ENCODE results near the gene BAIAP2.
"Not testable (repeated sequence)": the region's sequence is repeated elsewhere in the genome, so short reads cannot be mapped to it uniquely, and the experiment has no call there.

The BAIAP2 gene

DNA sequence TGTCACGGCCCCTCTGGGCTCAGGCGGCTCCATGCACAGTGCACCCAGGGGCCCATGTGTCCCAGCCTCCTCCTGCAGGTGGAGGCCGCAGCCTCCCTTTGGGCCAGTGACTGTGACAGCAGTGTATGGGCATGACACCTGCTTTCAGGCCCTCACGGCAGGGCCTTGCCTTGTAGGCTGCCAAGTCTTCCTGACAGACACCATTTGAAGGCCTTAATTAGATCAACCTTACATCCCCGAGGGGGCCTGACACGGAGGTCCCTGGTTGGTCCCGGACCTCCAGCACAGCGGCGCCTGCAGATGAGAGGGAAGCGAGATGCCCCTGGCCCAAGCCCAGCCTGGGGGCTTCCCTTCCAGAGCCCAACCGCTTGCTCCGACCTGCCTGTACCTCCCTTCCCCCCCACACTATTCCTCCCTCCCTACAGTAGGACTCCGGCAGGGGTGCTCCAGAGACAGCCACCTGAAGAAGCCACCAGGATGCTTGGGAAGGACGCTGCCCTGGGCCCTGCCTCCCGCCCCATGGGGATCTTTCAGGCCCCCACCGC, 31.9 kb downstream of the BAIAP2 start:
- DNase-seq (ENCODE audit: low read depth in 2 of 2, low spot score in 1 of 2), result no peak

DNA sequence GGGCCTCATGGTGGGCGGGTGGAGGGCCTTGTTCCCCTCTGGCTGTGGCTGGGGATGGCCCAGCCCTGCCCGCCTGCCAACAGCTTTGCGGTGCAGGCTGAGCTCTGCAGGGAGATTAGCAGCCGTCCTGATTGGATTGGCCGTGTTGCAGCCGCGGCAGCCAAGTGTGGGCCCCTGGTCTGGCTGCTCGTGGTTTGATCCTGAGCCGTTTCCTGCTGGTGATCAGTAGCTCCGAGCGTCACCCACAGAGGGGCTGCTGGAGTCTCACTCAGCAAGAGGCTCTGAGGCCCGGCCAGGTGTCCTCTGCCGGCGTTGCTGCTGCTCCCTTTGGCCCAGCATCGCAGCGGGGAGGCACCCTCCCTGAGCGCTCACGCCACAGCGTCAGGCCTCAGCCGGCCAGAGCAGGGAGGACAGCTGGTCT, 32.5 kb downstream of the BAIAP2 start:
- DNase-seq (ENCODE audit: low read depth in 2 of 2, low spot score in 1 of 2), result no peak

DNA sequence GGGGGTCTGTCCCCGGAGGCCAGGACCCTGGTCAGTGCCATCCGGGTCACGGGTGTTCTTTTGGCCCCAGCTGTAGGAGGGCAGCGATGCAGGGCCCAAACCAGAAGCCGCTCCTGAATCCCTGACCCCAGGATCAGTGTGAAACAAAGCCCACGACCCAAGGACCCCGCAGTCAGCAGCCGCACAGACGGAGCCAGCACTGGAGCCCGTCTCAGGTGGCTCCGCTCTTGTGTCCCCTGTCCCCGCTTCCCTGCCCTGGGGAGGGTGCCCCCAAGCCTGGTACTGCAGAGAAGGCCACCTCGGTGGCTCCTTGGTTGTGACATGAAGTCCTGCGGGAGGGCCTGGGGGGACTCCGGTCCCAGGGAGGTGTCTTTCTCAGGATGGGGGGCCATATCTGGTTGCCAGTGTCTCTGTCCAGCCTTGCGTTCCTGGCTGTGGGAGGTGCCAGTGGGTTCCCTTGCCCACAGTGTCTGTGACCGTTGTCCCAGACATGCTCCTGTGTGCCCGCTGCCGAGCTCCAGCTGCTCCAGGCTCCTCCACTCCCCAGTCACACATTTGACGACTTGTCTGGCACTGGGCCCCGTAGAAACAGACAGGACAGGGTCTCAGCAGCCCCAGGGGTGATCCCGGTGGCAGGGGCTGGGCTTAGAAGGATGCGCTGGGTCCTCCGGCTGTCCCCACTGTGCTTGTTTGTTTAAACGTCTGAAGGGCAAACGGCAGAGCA, 33.6 kb downstream of the BAIAP2 start:
- DNase-seq (ENCODE audit: low read depth in 2 of 2, low spot score in 1 of 2), result no peak

DNA sequence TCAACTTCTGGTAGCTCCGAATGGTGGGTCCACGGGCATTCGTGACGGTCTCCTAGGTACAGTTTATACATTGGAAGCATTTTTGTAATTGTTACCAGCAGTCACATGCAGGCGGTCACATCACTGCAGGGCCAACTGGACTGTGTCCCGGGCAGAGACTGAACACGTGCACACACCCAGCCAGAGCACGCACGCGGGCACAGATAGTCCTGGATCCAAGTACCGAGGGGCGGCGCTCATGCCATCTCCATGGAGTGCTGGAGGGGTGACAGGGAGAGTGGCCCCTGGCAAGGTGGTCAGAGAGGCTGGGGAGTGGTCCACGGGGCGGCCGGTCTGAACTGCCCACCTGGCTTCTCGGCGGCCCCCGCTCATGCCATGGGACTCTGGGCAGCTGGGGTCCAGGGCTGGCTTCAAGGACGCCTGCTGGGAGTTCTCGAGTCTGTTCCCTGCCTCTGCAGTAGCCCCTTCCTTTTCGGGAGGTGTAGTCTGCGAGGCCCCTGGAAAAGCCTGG, 34.2 kb downstream of the BAIAP2 start:
- no peak for DNase-seq (ENCODE audit: low read depth in 2 of 2, low spot score in 1 of 2)

DNA sequence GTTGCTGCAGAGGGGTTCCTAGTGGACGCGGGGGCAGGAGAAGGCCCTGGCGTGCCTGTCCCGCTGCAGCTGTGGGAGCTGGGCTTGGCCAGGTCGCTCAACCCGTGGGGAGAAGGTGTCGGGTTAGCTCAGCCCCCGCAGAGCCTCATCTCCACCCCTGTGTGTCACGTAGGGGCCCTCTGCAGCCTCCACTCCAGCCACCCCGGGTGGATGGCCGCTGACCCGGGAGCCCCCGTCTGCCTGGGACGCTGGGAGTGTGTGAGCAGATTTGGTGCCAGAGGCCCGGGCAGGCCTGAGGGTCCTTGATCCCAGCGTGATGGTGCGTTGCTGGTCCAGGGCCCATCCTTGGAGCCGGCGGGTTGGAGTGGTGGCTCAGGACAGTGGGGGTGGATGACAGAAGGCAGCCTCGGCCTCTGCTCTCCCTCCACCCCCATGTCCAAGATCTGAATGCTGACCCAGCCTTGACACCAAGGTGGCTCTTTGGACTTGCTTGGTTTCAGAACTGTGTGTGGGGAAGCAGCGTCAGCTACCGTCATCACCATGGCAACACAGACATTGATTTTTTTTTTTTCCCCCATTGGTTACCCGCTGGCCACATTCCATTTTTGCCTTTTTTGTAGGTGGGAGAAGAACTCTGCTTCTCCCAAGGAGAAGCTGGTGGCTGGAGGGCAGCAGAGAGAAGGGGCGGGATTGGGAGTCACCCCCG, 35.7 kb downstream of the BAIAP2 start:
- no peak for DNase-seq (ENCODE audit: low read depth in 2 of 2, low spot score in 1 of 2)

DNA sequence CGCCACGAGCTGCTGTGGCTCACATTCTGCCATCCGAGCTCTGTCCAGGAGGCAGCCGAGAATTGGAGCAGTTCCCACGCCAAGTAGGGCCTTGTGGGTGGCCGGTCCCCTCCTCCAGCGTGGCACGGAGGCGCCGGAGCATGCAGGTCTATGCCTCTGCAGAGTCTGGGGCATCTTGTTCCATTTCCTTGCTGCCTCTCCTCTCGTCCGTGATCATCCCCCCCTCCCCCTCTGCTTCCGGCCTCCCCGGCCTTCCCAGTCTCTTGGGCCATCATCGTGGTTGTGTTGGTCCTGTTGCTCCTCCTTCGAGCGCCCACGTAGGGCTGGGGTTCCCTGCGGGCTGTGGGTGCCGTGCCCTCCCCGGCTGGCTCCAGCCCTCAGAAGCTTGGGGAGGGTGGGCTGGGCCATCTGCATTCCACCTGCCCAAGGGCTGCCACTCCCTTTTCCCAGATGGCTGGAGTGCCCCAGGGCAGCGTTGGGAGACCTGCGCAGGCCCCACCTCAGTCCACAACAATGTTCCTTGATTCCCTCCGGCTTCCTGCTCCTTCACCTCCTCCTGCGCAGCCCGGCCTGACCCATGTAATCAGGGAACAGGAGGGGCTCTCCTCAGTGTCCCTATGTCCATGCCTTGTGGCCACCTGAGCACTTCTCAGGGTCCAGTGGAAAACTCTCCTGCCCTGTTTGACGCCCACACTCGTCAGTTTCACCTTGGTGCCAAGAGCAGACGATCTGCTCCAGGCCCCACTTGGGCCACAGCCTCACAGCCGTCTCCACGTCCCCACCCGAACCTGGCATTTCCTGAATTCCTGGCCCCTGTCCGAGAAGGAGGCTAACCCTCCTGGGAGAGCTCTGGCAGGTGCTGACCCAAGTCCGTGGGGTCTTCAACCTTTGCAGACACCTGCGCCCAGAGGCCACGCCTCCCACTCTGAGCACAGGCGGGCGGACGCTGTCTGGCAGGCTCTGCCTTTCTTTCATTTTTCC, 37.1 kb downstream of the BAIAP2 start:
- DNase-seq (ENCODE audit: low read depth in 2 of 2, low spot score in 1 of 2), result no peak

DNA sequence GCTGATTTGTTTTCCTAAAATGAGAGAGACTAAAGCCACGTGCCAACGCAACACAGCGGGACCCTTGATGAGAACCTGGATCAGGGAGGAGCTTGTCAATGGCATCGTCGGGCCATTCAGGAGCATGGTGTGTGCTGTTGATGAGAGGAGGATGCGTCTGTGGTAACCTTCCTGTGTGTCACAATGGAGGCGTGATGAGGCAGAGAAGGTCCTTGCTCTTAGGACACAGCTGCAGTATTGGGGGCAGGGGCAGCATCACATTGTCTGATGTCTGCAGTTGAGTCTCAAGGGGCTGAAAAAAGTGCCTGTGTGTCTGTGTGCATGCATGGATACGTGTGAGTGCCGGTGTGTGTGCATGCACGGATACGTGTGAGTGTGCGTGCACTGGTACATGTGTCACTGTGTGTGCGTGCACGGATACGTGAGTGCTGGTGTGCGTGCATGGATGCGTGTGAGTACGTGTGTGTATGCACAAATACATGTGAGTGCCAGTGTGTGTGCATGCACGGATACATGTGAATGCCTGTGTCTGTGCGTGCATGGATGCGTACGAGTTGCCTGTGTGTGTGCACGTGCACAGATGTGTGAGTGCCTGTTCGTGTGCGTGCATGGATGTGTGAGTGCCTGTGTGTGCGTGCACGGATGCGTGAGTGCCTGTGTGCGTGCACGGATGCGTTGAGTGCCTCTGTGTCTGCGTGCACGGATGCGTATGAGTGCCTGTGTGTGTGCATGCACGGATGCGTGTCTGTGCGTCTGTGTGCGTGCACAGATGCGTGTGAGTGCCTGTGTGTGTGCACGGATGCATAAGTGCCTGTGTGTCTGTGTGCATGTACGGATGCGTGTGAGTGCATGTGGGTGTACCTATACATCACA, 39.3 kb downstream of the BAIAP2 start:
- no peak for DNase-seq (ENCODE audit: low read depth in 2 of 2, low spot score in 1 of 2)

DNA sequence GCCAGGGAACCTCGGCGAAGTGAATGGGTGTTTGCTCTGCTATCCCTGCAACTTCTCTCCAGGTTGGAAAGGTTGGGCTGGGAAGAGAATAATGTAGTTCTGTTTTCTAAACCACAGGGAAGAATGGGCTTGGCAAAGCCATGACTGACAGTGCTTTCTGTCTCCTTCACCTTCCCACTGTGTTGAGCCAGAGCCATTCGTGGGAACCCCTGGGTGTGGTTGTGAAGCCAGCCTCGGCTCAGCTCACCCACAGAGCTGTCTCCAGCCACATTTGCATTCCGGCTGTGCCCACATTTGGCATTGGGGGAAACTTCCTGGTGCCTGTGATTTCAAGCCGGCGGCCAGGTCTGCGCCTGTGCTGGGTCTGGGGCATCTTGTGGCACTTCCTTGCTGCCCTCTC, 39.9 kb downstream of the BAIAP2 start:
- no peak for DNase-seq (ENCODE audit: low read depth in 2 of 2, low spot score in 1 of 2)

DNA sequence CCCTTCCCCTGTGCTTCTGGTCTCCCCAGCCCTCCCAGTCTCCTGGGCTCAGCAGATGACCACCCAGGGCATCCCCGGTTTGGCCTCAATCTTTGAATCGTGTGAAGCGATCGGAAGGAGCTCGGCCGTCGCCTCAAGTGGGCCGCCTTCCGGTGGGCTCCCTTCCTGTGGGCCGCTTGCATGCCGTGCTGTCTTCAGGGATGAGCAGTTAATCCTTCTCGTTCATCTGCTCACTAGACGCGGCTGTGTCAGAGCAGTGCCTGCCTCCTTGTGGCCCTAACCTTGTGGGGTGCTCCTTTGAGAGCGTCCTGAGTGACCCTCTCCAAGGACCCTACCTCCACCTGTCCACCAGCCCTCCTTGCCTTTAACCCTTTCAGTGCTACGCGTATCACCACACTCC, 40.4 kb downstream of the BAIAP2 start:
- DNase-seq (ENCODE audit: low read depth in 2 of 2, low spot score in 1 of 2), result no peak

DNA sequence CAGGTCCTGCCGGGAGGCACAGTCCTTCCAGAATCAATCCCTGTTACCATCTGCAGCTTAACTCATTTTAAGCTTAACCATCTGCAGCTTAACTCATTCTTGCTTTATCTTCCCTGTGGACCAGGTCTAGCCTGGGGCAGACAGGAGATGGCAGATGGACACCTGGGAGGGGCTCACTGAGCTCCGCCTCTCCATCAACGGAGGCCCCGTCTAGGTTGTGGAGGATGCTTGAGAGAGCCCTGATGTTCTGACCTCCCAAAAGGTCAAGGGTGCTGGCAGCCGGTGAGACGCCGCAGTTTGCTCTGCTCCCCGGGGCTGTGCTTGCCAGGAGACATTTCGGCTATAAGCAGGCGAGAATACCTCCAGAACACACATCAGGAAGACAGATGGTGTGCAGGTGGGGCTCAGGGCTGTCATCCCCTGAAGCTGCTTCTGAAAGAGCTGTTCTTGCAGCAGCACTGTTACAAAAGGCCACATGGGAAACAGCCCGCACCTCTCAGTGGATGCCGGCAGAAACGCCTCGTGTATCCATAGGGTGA, 41.3 kb downstream of the BAIAP2 start:
- DNase-seq (ENCODE audit: low read depth in 2 of 2, low spot score in 1 of 2), result no peak

DNA sequence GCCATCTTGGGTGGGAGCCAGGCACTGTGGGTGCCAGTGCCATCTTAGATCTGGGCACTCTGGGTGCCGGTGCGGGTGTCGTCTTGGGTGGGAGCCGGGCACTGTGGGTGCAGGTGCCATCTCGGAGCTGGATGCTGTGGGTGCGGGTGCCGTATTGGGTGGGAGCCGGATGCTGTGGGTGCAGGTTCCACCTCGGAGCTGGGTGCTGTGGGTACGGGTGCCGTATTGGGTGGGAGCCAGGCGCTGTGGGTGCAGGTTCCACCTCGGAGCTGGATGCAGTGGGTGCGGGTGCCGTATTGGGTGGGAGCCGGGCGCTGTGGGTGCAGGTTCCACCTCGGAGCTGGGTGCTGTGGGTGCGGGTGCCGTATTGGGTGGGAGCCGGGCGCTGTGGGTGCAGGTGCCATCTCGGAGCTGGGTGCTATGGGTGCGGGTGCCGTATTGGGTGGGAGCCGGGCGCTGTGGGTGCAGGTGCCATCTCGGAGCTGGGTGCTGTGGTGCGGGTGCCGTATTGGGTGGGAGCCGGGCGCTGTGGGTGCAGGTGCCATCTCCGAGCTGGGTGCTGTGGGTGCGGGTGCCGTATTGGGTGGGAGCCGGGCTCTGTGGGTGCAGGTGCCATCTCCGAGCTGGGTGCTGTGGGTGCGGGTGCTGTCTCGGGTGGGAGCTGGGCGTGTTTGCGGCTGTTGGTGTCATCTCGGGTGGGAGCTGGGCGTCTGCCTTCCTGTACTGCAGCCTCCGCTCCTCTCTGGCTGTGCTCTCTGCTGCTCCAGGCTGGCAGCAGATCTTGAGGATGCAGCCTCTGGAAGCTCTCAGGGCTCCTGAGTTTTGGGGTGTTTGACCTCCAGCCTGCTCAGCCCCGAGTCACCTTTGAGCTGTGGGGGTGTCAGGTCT, 43.3 kb downstream of the BAIAP2 start:
- not testable (repeated sequence) for DNase-seq (ENCODE audit: low read depth in 2 of 2, low spot score in 1 of 2)

DNA sequence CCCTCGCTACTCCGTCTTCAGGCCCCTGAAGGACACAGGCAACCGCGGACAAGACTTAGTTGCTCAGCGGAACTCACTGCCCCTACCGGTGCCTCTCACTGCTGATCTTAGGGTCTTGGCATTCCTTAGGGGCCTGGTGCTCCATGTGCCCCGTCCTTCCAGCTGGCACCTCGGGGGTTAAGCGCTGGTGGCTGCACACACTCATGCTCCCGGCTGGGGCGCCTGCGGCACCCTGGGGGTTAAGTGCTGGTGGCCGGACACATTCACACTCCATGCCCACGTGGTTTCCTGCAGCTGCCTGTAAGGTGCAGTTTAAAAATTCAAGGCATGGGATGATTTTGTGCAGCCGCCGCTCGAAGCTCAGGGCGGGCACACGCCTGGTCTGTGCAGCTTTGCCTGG, 45.1 kb downstream of the BAIAP2 start:
- no peak for DNase-seq (ENCODE audit: low read depth in 2 of 2, low spot score in 1 of 2)

DNA sequence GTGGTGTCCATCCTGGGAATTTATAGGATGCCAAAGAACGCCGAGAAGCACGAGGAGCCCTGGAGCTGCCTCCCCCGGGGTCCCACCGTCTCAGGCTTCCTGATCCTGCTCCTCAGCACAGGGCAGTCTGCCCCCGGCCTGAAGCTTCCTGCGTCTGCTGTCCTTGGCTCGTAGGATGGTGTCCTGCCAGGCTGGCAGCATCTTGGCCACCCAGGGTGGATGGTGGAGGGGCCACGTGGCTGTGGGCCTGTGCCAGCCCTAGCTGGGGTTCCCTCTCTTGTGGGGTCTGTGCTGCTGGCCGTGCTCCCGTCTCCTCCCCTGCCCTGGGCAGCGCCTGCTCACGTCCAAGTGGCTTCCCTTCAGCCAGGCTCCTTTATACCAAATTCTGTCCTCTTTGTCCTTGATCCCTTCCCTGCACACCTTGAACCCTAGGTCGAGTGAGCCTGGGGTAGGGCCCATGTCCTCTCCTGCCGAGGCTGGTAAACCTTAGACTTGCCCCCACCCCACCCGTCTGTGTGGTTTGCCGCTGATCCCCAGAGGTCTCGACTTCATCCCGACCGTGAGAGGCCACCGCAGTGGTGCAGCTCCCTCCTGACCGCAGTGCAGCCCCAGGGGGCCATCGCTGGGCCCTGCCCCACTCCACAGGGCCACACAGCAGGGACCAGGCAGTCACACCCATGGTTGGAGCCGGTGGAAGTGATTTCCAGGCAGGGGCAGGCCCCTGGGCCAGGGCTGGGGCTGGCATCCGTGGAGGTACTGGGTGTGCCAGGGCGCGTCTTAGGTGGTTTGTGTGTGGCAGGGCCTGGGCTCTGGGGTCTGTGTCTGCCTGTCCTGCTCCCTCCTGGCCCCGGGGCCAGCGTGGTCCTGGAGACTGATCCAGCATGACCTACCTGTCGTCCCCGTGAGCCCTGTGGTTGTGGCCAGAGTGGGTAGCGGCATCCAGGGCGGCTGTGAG, 46.5 kb downstream of the BAIAP2 start:
- DNase-seq (ENCODE audit: low read depth in 2 of 2, low spot score in 1 of 2), result no peak

DNA sequence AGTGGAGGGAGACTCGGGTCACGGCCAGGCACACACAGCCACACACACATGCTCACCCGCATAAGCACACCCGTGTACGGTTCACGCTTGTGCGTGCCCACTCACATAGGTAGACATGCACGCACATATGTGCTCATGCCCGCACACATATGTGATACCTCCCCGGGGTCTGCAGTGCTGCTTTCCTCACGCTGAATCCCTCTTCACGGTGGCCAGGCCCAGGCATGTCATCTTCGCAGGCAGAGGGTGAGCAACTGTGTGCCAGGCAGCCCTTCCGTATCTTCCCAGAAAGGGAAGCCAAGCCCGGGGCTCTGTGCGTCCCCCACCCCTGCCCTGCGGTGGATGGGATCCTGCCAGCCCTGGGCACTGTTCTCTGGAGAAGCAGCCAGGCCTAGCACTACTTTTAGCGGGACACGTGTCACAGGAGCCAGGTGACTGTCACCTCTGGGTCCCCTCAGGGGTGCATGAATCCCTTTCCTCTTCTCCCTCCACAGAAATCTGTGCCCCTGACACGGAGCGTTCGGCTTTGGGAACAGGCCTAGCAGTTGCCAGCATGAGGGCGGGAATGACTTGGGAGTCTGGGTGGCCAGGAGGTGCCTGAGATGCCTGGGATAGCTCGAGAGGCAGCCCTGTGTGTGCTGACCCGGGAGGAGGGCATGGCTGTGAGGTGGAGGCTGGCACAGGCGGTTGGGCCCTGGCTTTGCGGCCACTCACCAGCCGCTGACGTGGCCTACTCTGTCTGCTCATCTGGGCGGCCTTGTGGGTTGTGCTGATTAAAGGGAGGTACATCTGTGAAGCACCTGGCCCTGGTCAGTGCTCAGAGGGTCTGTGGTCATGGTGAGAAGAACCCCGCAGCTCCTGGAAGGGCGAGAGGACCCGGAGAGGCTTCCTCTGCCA, 47.5 kb downstream of the BAIAP2 start:
- no peak for DNase-seq (ENCODE audit: low read depth in 2 of 2, low spot score in 1 of 2)

DNA sequence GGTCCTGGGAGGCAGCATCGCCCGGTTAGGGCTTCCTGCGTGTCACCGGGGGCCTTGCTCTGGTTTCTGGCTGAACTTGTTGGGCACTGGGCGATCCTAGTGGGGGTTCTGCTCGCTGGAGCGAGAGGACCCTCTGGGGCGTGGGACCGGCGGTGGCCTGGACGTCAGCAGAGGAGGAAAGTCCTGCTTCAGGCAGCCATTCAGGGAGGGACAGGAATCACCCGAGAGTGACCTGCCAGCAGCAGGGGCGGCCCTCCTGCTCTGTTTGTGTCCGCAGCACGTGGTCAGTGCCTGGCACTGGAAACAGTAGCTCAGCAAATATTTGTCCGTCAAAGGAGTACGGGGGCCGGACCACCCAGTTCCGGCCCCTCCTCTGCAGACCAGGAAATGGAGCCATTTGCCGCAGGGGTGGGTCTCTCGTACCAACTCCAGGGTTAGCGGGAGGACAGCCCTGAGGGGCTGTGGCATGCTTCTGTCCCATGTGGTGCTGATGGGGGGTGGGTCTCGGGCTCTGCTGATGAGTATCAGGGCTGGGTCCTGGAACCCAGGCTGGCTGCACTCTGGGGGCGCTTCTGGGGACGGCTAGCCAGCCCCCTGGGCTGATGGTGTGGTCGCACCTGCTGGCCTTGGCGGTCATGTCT, 48.3 kb downstream of the BAIAP2 start:
- no peak for DNase-seq (ENCODE audit: low read depth in 2 of 2, low spot score in 1 of 2)

DNA sequence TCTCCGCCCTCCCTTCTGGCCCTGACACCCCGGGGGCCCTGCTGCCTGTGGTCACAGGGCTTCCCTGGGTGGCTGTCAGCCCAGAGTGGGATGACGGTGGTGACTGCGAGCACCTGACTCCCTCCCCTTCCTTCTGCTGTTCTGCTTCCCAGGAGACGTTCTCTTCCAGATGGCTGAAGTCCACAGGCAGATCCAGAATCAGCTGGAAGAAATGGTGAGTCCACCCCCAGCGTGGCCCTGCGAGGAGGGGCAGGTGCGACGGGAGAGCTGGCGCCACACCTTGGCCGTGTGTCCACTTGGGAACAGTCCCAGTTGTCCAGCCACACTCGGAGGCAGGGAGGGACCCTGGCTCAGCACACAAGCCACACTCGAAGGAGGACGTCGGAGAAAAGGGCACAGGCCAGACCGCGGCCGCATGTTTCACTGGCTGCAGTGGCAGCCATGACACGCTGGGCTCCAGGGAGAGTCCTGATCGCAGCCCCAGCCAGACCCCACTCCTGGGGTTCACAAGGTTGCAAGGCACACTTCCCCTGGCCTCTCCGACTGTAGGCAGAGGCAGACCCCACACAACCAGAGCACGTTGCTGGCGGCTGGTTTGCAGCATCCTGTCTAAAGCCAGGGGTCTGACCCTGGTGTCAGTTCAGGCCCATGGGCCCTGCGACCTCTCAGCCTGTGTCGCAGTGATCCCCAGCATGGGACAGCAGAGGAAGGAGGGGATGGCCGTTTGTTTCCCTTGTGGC, 49.9 kb downstream of the BAIAP2 start:
- DNase-seq (ENCODE audit: low read depth in 2 of 2, low spot score in 1 of 2), result no peak

Data from stimulated activated CD8-positive, alpha-beta memory T cell treated with anti-CD3 and anti-CD28 coated beads, Interleukin-4, amount 100 ng/mL, for 4 hours (primary cell).